CD4-positive, alpha-beta memory T cell (primary cell): ENCODE data around the gene FH. TPM values are rescaled to one million over a fixed set of nuclear protein-coding genes. Genes with fewer than 3 reads are reported as not detected.

Experiments
- polyA plus RNA-seq, 2 donors: library from polyadenylated mRNA; unstranded; fragments of 300-500 nt; fragmentation: Illumina TruSeq; gene quantifications; one replicate each; pipeline ENCODE4 v1.2.3, GENCODE V29; 2021
- total RNA-seq, 2 experiments: library from RNA; stranded (reverse); gene quantifications; one replicate each; pipeline ENCODE4 v1.2.3, GENCODE V29; 2021

The FH gene
- total and polyA plus RNA-seq, 4 experiments from 2014 or later: 21.0 to 36.2 (median 28.5) TPM

Other genes with a start within 250 kb of the FH start
- gene RGS7, start 162.6 kb downstream of the FH start, total RNA-seq: not detected
- not detected for gene RGS7, start 162.6 kb downstream of the FH start, polyA plus RNA-seq
- gene KMO, start 12.6 kb upstream of the FH start, total RNA-seq: 1 to 10 TPM in 1 of 2 experiments, under 1 TPM in 1; 0.44 to 1.1 TPM
- under 1 TPM in 1 of 2 donors, not detected in 1; 0.37 TPM for gene KMO, start 12.6 kb upstream of the FH start, polyA plus RNA-seq
- gene CHML, start 120.6 kb upstream of the FH start, total RNA-seq: 1 to 10 TPM; 7.5 to 8.8 TPM
- 1 to 10 TPM; 2.2 to 2.5 TPM for gene CHML, start 120.6 kb upstream of the FH start, polyA plus RNA-seq
- 1 to 10 TPM; 3.9 to 4.8 TPM for gene OPN3, start 120.6 kb upstream of the FH start, total RNA-seq
- 10 to 100 TPM; 12.9 to 17.5 TPM for gene OPN3, start 120.6 kb upstream of the FH start, polyA plus RNA-seq
- gene WDR64, start 132.5 kb upstream of the FH start, total RNA-seq: not detected
- gene WDR64, start 132.5 kb upstream of the FH start, polyA plus RNA-seq: under 1 TPM in 1 of 2 donors, not detected in 1; 0.16 TPM